ENCODE results near the gene PIGR.

PIGR gene

GRCh38 chr1:206892351-206892984 lies 53.8 kb downstream of the PIGR start:
- DNase-seq (ENCODE audit: low read depth): peak; percentile 86
- TF ChIP-seq CTCF (IDR thresholded peaks at IDR 0.05; ENCODE audit: low read length, missing control alignments): no peak
- no peak overlapping the region for H3K4me3 ChIP-seq (replicated peaks; ENCODE audit: low read depth, low read length)

DNA sequence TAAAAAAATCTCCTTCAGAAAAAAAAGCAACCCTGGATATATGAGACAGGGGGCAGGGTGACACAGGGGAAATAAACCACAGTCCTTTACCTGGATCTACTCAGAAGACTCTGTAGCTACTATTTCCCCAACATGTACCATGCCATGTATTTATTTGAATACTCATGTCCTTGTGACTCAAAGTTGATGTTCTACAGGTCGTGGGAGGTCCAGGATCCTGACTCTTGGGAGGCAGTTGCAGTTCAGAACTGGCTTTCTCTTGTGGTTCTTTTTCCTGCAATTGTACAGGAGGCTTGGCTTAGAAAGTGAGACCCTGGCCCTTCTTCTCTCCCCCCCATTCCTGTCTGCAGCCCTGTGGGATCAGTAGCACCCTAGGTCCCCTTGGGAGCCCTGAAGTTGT lies 54.9 kb downstream of the PIGR start:
- no peak overlapping the region for H3K4me3 ChIP-seq (replicated peaks; ENCODE audit: low read depth, low read length)
- peak; percentile 63 for DNase-seq (ENCODE audit: low read depth)

GRCh38 chr1:206890125-206891060 lies 55.9 kb downstream of the PIGR start:
- no peak overlapping the region for H3K4me3 ChIP-seq (replicated peaks; ENCODE audit: low read depth, low read length)
- DNase-seq (ENCODE audit: low read depth): peak; percentile 98
- no peak for TF ChIP-seq CTCF (IDR thresholded peaks at IDR 0.05; ENCODE audit: low read length, missing control alignments)

More for the DNA sequence above, 54.9 kb downstream of the PIGR start:
- TF ChIP-seq CTCF (IDR thresholded peaks at IDR 0.05; ENCODE audit: low read length, missing control alignments): no peak

DNA sequence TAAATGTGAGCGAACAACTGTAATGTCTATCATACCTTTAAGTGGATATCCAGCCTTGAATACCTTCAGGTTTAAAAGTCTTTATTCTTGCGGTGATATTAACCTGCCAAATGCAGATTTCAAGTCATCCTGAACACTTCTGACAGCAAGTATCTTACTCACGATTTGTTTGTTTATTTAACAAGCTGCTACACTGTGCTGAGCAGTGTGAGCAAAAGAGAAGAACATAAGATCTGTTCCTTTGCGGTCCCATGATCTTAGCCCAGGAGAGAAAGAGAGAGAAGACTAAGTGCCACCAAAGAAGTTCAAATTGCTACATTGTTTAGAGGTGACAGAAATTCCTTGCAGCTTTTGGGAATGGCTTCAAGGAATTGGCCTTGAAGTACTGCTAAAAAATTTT lies 58.6 kb downstream of the PIGR start:
- DNase-seq (ENCODE audit: low read depth): no peak
- no peak overlapping the region for H3K4me3 ChIP-seq (replicated peaks; ENCODE audit: low read depth, low read length)
- TF ChIP-seq CTCF (IDR thresholded peaks at IDR 0.05; ENCODE audit: low read length, missing control alignments): no peak

DNA sequence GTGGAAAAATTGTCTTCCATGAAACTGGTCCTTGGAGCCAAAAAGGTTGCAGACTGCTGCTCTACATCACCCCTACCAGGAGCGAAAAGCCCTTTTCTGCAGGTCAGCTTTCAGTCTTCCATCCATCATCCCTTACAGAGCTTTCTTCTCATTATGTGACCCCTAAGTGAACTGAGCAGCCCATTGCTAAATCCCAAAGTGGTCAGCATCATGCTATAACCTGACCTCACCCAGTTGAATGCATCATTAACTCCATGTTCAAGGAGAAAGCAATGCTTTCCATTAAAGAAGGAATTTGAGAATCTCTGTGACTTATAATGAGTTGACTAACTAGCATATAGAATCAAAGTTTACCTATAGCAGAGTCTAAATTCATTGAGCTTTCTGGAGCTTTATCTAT lies 59.4 kb downstream of the PIGR start:
- TF ChIP-seq CTCF (IDR thresholded peaks at IDR 0.05; ENCODE audit: low read length, missing control alignments): no peak
- no peak for DNase-seq (ENCODE audit: low read depth)
- H3K4me3 ChIP-seq (replicated peaks; ENCODE audit: low read depth, low read length): no peak overlapping the region

DNA sequence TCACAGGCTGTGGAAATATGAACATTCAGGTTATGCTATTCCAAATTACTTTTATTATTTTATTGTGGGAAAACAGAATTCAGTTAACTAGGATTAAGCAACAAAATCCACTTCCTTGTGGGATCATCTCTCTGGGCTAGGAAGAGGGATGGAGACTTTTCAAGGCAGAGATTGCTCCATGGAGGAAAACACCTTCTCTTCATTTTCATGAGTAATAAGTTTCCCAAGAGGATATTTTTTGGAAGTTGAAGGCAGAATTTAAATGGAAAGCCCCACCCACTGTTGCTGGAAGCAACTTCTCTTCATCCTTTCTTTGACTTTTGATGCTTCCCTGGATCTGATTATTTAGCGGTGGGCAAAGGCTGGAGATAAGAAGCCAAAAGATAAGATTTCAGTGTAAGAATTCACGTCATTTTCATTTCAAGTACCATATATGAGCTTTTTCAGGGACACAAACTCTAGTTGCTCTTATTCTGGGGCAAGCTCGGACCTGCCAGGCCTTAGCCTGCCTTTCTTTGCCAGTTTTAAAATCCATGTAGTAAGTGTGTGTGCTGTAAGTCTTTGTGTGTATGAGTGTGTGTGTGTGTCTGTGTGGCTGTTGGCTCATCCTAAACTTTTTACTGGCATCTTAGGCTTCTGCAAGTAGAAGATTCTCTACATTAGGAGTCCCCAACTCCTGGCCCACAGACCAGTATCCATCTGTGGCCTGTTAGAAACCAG lies 60.8 kb downstream of the PIGR start:
- TF ChIP-seq CTCF (IDR thresholded peaks at IDR 0.05; ENCODE audit: low read length, missing control alignments): no peak
- no peak overlapping the region for H3K4me3 ChIP-seq (replicated peaks; ENCODE audit: low read depth, low read length)
- DNase-seq (ENCODE audit: low read depth): peak; percentile 78
